GM15510 (cell line): Measurements from ENCODE around the gene ARHGAP22.

Source experiments
- POLR2A ChIP-seq: IDR thresholded peaks from 3 replicates; pipeline ENCODE4 v1.6.1; 2011; ENCODE audit warnings: borderline replicate concordance; ENCODE audit not compliant: insufficient read length; ENCODE audit errors: extremely low read depth

The ARHGAP22 gene

DNA sequence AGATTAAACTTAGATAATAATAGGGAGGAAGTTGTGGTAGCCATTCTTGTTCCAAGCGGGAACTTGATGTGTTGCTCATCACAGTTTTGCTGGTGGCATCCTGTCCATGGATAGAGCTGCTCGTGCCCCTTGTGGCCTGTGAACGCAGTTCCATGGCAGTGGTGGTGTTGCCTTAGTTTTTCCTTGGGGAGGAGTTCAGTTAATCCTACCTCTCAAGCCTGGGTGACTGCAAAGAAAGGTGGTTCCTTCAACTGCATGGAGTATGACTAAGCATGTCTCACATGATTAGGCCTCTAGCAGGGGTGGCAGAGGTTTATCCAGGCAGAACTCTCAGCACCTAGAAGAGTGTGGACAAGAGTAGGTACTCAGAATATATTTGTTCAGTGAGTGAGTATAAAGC, 198.7 kb downstream of the ARHGAP22 start:
- no peak for TF ChIP-seq POLR2A

- TF ChIP-seq POLR2A: no peak
These were observed 200.2 kb downstream of the ARHGAP22 start for GRCh38 chr10:48404646-48405045.

DNA sequence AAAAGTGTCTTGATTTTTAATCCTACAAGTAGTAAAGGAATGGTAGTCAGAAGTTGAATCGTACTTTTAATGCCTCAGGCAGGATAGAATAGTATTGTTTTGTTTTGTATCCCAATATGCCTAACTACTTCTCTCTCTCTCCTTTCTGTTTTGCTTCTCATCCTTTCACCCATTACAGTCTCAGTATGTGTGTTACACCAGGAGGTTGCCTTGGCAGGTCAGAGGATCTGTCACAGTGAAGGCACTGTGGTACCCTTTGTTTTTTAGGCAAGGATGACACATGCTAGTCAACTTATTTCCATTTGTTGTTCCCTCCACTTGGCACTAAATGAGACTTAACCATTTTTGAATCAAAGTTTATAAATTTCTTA, 204.0 kb downstream of the ARHGAP22 start:
- no peak for TF ChIP-seq POLR2A

DNA sequence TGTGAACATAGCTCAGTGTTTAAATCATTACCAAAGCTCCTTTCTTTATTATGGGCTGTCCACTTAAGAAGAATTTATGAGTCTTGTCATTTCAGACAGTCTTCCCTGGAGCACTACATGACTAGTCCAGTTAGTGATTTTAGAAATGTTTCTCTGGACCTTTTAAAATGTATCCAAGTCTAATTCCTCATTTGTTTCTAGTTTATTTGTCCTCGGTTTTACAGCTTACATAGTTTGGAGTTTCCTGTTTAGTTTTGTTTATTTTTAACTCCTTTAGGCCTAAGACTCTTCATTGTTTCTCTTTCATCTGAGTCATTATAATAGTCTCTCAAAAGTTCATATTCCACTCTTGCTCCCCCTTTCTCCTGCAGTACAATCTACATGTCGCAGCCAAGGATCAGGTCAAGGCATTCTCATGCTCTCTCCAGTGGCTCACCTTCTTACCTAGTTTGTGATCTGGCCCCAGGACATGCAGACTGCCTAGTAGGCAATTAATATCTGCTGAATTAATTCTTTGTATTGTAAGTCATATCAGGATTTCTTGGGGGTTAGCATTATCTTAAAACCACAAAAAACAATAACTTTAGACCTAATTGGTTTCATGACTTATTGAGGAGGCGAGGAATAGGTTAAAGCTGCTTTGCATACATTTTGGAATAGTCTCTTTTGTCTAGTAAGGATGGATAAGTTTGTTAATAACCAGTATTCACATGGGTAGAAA, 204.6 kb downstream of the ARHGAP22 start:
- TF ChIP-seq POLR2A: no peak

GRCh38 chr10:48399551-48399950, 205.3 kb downstream of the ARHGAP22 start:
- TF ChIP-seq POLR2A: no peak

DNA sequence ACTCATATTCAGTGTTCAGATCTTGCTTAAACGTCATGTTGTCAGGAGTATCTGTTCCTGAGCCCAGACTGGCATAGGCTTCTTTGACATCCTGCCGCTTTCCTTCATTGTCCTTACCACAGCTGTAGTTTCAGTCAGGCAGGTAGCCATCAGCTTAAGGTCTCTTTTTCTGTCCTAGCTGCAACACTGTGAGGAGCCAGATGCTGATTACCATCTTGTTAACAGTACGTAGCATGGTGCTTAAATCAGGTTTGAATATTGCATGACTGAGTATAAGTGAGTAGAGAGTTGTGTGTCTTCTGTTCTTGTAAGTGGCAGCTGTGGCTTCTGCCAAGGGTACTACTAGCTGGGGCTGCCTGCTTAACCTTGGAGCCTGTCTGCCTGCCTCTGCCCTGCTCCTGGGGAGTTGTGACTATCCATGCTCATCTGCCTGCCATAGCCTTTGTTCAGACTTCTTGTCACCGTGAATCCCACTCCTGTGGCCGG, 205.8 kb downstream of the ARHGAP22 start:
- TF ChIP-seq POLR2A: no peak

- no peak for TF ChIP-seq POLR2A
These were observed 206.6 kb downstream of the ARHGAP22 start for GRCh38 chr10:48398261-48398660.
